ENCODE results near the gene DUSP11. TPM values are rescaled to one million over a fixed set of nuclear protein-coding genes. Genes with fewer than 3 reads are reported as not detected.
"Not testable (repeated sequence)": the region's sequence is repeated elsewhere in the genome, so short reads cannot be mapped to it uniquely, and the experiment has no call there.

The DUSP11 gene
- total and polyA plus RNA-seq, 2 of the 13 experiments (the other 11 are each of a cell fraction or from before 2014, with no cell fraction given): 30.5 to 36.2 TPM

DNA sequence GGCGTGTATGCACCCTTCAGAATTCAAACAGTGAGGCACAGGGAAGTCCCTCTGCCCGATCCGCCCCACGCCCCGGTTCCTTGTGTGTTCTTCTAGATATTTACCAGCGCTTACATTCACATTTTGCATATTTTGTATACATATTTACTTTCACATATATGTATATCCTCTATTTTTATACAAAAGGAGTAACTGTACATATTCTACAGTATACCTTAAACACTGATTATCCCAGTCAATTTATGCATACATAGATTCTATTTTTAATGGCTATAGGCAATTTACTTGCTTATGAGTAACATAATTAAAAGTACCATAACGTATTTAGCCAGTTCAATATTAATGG is 307 bp upstream of the DUSP11 start (continued):
- TF ChIP-seq IKZF1 (IDR thresholded peaks at IDR 0.05) (no peak), KLF9 (CRISPR knock-in tag; IDR thresholded peaks at IDR 0.05; ENCODE audit: low read depth) (peak; percentile 22; the same call in 1 of the 2 replicates), KAT8 (CRISPR knock-in tag; IDR thresholded peaks at IDR 0.05) (no peak), MTA3 (CRISPR knock-in tag; IDR thresholded peaks at IDR 0.05) (no peak), TAF15 (IDR thresholded peaks at IDR 0.05; ENCODE audit: low read depth, low read length, poor library complexity, severe bottlenecking) (peak; percentile 5), PPARG (CRISPR knock-in tag; conservative IDR thresholded peaks at IDR 0.05) (0 out of 2 replicates have a peak, but pooled peaks have one; percentile 1), TARDBP (CRISPR knock-in tag; IDR thresholded peaks at IDR 0.05) (no peak), ZNF264 (CRISPR knock-in tag; IDR thresholded peaks at IDR 0.05) (no peak), NFYC (CRISPR knock-in tag; IDR thresholded peaks at IDR 0.05) (no peak)
- TF ChIP-seq, protein P1, sequence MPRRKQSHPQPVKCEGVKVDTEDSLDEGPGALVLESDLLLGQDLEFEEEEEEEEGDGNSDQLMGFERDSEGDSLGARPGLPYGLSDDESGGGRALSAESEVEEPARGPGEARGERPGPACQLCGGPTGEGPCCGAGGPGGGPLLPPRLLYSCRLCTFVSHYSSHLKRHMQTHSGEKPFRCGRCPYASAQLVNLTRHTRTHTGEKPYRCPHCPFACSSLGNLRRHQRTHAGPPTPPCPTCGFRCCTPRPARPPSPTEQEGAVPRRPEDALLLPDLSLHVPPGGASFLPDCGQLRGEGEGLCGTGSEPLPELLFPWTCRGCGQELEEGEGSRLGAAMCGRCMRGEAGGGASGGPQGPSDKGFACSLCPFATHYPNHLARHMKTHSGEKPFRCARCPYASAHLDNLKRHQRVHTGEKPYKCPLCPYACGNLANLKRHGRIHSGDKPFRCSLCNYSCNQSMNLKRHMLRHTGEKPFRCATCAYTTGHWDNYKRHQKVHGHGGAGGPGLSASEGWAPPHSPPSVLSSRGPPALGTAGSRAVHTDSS (CRISPR knock-in tag; conservative IDR thresholded peaks at IDR 0.05): no peak
- TF ChIP-seq, protein P2, sequence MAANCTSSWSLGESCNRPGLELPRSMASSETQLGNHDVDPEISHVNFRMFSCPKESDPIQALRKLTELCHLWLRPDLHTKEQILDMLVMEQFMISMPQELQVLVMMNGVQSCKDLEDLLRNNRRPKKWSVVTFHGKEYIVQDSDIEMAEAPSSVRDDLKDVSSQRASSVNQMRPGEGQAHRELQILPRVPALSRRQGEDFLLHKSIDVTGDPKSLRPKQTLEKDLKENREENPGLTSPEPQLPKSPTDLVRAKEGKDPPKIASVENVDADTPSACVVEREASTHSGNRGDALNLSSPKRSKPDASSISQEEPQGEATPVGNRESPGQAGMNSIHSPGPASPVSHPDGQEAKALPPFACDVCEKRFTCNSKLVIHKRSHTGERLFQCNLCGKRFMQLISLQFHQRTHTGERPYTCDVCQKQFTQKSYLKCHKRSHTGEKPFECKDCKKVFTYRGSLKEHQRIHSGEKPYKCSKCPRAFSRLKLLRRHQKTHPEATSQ (CRISPR knock-in tag; IDR thresholded peaks at IDR 0.05; ENCODE audit: borderline replicate concordance): 0 out of 2 replicates have a peak, but pooled peaks have one; percentile 4

DNA sequence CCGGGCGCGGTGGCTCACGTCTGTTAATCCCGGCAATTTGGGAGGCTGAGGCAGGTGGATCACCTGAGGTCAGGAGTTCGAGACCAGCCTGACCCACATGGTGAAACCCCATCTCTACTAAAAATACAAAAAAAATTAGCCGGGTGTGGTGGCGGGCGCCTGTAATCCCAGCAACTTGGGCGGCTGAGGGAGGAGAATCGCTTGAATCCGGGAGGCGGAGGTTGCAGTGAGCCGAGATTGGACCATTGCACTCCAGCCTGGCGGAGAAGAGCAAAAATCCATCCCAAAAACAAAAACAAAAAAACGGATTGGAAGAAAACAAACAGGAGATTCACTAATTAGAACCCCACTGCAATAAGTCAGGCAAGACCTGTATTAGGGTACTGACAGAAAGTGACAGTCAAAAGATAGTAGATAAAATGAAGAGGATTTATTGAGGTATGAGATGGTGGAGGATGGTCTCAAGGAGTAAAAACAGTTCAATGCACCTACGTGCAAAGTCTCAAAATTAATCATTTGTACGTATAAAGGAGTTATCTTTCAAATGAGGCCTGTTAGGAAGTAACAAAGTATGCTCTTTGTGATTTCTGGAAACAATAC is 936 bp downstream of the DUSP11 start:
- intact Hi-C loops (cut with micrococcal nuclease; ENCODE audit: unreplicated experiment); FAIRE-seq; BruUV-seq (replicated peaks); H3K9me3 ChIP-seq (ENCODE audit: low read length); DNase-seq (ENCODE audit: low spot score); in situ Hi-C loops (cut with HindIII; ENCODE audit: extremely low pct_ligation_motif_present, low pct_unique_long_range_greater_than_20kb); H3K27me3 ChIP-seq (ENCODE audit: control insufficient read depth in 1 of 2, insufficient read depth in 2 of 2, low read length in 2 of 2); CTCF ChIA-PET (ENCODE audit: low intra/inter-chr PET ratio, low total read pairs); H4K20me1 ChIP-seq (ENCODE audit: insufficient read depth, low read length): not testable (repeated sequence)
- H2AFZ ChIP-seq (ENCODE audit: low read length): peak overlapping the region; percentile 57
- peak; percentile 4 for ATAC-seq
- peak overlapping the region; percentile 91 to 99 (median 92) for H3K4me3 ChIP-seq (replicated peaks in 1 of 3; ENCODE audit: insufficient read depth in 1 of 3, low read depth in 2 of 3, low read length in 3 of 3)
- peak overlapping the region; percentile 69 for H3K4me2 ChIP-seq (ENCODE audit: low read depth, low read length)
- peak overlapping the region; percentile 73 for H3K27ac ChIP-seq (ENCODE audit: extremely low read length, insufficient read depth, low read length)
- POLR2A ChIA-PET: interaction anchor here (0.8 to 0.9 kb wide), 3 partner anchors 41 to 50 kb away, joined by 3 to 5 read pairs (median 3); partner anchors contain the start of genes STAMBP and TPRKB
- H3K9ac ChIP-seq (ENCODE audit: insufficient read depth, low read depth, low read length): peak overlapping the region; percentile 95
- H3K4me1 ChIP-seq (ENCODE audit: insufficient read depth, low read length): peaks cover 30% of the 10 kb centered on the region
- 43% methylated on average over 18 of the region's 18 CpGs for WGBS (ENCODE audit: low lambda C conversion rate)
- H3K79me2 ChIP-seq (ENCODE audit: insufficient read depth, low read length): peaks cover 26% of the 10 kb centered on the region
- peaks cover 7 to 27% of the 10 kb centered on the region in 2 experiments for H3K36me3 ChIP-seq (replicated peaks in 1 of 2; ENCODE audit: control insufficient read depth in 1 of 2, insufficient read depth in 2 of 2, low read length in 2 of 2)
- TF ChIP-seq, protein P3, sequence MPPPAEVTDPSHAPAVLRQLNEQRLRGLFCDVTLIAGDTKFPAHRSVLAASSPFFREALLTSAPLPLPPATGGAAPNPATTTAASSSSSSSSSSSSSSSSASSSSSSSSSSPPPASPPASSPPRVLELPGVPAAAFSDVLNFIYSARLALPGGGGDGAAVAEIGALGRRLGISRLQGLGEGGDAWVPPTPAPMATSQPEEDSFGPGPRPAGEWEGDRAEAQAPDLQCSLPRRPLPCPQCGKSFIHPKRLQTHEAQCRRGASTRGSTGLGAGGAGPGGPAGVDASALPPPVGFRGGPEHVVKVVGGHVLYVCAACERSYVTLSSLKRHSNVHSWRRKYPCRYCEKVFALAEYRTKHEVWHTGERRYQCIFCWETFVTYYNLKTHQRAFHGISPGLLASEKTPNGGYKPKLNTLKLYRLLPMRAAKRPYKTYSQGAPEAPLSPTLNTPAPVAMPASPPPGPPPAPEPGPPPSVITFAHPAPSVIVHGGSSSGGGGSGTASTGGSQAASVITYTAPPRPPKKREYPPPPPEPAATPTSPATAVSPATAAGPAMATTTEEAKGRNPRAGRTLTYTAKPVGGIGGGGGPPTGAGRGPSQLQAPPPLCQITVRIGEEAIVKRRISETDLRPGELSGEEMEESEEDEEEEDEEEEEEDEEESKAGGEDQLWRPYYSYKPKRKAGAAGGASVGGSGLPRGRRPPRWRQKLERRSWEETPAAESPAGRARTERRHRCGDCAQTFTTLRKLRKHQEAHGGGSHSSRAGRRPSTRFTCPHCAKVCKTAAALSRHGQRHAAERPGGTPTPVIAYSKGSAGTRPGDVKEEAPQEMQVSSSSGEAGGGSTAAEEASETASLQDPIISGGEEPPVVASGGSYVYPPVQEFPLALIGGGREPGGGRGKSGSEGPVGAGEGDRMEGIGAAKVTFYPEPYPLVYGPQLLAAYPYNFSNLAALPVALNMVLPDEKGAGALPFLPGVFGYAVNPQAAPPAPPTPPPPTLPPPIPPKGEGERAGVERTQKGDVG (CRISPR knock-in tag; IDR thresholded peaks at IDR 0.05; ENCODE audit: borderline replicate concordance): 0 out of 2 replicates have a peak, but pooled peaks have one; percentile 21
- TF ChIP-seq ZNF441 (CRISPR knock-in tag; IDR thresholded peaks at IDR 0.05; ENCODE audit: borderline replicate concordance) (peak; percentile 53; the same call in 1 of the 2 replicates), ZMYM3 (CRISPR knock-in tag; IDR thresholded peaks at IDR 0.05) (peak; percentile 10; the same call in 1 of the 2 replicates), ZBTB38 (CRISPR knock-in tag; IDR thresholded peaks at IDR 0.05) (peak; percentile 54; the same call in 1 of the 2 replicates), ZNF772 (CRISPR knock-in tag; IDR thresholded peaks at IDR 0.05) (0 out of 2 replicates have a peak, but pooled peaks have one; percentile 25)
